Upper lobe of left lung (tissue), 4 donors: ENCODE results near the gene AFF3.

ENCODE experiments used
- POLR2AphosphoS5 ChIP-seq, 2 donors: sonication (generic); formaldehyde crosslinking; IDR thresholded peaks; one replicate each; pipeline ENCODE4 v1.5.1; 2017; ENCODE audit warnings: antibody characterized with exemption in 2 of 2
- TF ChIP-seq, protein P1 (sequence below), 6 experiments: fragments of 450-650 bp in 4 of 6; fragments of 200-600 bp in 2 of 6; sonication (generic) in 2 of 6; IDR thresholded peaks; one replicate each; pipeline ENCODE4 v1.5.1; 2016 to 2019; ENCODE audit warnings: antibody characterized with exemption in 6 of 6

DNA sequence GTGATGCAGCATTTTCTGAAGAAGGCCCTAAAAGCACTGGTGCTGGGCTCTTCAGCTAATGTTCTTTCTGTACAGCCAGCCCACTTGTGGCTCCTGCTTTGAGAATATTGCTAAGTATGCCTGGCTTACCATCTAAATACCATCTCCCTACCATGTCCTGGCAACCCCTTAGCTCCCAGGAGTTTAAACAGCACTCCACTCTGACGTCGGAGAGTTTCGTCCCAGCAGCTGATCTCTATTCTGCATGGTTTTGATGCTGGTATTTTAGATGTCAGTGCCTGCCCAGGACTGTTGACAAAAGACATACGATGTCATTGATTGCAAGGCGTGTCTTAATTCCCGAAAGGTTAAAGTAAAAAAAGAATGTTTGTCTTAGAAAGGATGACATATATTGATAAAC, 47.0 kb upstream of the AFF3 start:
- TF ChIP-seq, protein P1, sequence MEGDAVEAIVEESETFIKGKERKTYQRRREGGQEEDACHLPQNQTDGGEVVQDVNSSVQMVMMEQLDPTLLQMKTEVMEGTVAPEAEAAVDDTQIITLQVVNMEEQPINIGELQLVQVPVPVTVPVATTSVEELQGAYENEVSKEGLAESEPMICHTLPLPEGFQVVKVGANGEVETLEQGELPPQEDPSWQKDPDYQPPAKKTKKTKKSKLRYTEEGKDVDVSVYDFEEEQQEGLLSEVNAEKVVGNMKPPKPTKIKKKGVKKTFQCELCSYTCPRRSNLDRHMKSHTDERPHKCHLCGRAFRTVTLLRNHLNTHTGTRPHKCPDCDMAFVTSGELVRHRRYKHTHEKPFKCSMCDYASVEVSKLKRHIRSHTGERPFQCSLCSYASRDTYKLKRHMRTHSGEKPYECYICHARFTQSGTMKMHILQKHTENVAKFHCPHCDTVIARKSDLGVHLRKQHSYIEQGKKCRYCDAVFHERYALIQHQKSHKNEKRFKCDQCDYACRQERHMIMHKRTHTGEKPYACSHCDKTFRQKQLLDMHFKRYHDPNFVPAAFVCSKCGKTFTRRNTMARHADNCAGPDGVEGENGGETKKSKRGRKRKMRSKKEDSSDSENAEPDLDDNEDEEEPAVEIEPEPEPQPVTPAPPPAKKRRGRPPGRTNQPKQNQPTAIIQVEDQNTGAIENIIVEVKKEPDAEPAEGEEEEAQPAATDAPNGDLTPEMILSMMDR (IDR thresholded peaks at IDR 0.05), result no peak
- no peak for TF ChIP-seq POLR2AphosphoS5 (IDR thresholded peaks at IDR 0.05)
